H1 (cell line): Measurements from ENCODE around the gene SLC2A8. TPM values are rescaled to one million over a fixed set of nuclear protein-coding genes. Genes with fewer than 3 reads are reported as not detected.

Source experiments
- CHD7 ChIP-seq: fragments of 300-600 bp; sonication (generic); IDR thresholded peaks from 2 replicates; pipeline ENCODE4 v1.7.1; 2012; ENCODE audit warnings: low read length, moderate library complexity, mild to moderate bottlenecking, inconsistent platforms; ENCODE audit not compliant: insufficient replicate concordance
- EGR1 ChIP-seq: IDR thresholded peaks from 2 replicates; pipeline ENCODE4 v1.6.1; 2011; ENCODE audit warnings: low read depth, low read length, borderline replicate concordance
- KDM1A ChIP-seq: fragments of 200-600, 300-600 bp; sonication (generic); IDR thresholded peaks from 2 replicates; pipeline ENCODE4 v1.7.1; 2016; ENCODE audit warnings: mild to moderate bottlenecking, low read length, borderline replicate concordance
- MAFK ChIP-seq: IDR thresholded peaks from 2 replicates; pipeline ENCODE4 v1.6.1; 2012; ENCODE audit warnings: low read depth, mild to moderate bottlenecking, improper control_type of control experiment, low read length
- NRF1 ChIP-seq: IDR thresholded peaks from 2 replicates; pipeline ENCODE4 v1.6.1; 2011; ENCODE audit warnings: mild to moderate bottlenecking, low read depth, low read length, improper control_type of control experiment
- polyA plus RNA-seq, 7 experiments: library from polyadenylated mRNA; depleted of rRNA in 3 of 7; stranded (reverse) in 5 of 7; unstranded in 2 of 7; fragments of >200 nt in 5 of 7; fragments of 200-250 nt in 2 of 7; gene quantifications; 1 replicate in 5 of 7; 2 replicates in 1 of 7; 4 replicates in 1 of 7; pipeline versions ENCODE4 v1.2.1 to v1.2.3, GENCODE V29; 2011 to 2013; ENCODE audit warnings: missing spikeins in 2 of 7, mixed read lengths in 2 of 7
- total RNA-seq: library from RNA; stranded (reverse); fragmentation: NEBNext Ultra II Directional; extraction: Animal tissue kit (Norgen Biotek cat#: 25700); gene quantifications from 2 replicates; pipeline ENCODE4 v1.2.1, GENCODE V29; 2021

SLC2A8 gene
- total and polyA plus RNA-seq, 2 of the 8 experiments (the other 6 are each of a cell fraction or from before 2014, with no cell fraction given), result 24.6 to 36.4 TPM

DNA sequence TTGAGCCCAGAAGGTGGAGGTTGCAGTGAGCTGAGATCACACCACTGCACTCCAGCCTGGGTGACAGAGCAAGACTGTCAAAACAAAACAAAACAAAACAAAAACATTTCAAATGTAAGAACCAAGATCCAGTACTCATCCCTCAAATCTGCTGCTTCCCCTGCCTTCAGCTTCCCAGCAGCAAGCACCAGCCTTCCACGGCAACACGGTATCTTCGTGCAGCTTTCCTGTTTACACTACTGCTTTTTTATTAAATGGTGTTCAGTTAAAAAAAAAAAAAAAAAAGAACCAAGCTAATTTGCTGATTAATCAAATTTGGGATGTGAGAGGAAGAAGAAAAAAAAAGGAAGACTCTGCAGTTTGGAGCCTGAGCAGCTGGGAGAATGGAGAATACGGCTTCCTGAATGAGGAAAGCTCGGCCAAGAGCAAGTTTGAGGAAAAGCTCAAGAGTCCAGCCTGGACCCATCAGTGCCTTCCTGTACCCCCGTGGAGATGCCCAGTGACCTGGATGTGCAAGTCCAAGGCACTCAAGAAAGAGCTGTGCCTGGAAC is 28.0 kb upstream of the SLC2A8 start (continued):
- no peak for TF ChIP-seq CHD7
- TF ChIP-seq EGR1, result no peak
- TF ChIP-seq NRF1, result no peak
- peak; percentile 77 for TF ChIP-seq MAFK
- no peak for TF ChIP-seq KDM1A
